Transverse colon (tissue), 4 donors: ENCODE results near the gene TMEM52. TPM values are rescaled to one million over a fixed set of nuclear protein-coding genes. Genes with fewer than 3 reads are reported as not detected.

ENCODE experiments used
- DNase-seq: peaks from one replicate; pipeline ENCODE4 v3.0.0-alpha.2; 2019
- H3K27ac ChIP-seq, 4 donors: fragments of 200-600 bp; sonication (generic); 2 replicates each; pipeline ENCODE4 v1.5.1; 2016 to 2018; ENCODE audit warnings: inconsistent platforms in 4 of 4
- H3K27me3 ChIP-seq: fragments of 200-600 bp; sonication (generic); 2 replicates; pipeline ENCODE4 v1.5.1; 2017; ENCODE audit warnings: inconsistent platforms
- H3K36me3 ChIP-seq, 4 donors: fragments of 200-600 bp; sonication (generic); 2 replicates each; pipeline ENCODE4 v1.5.1; 2017 to 2019; ENCODE audit warnings: inconsistent platforms in 4 of 4
- H3K4me1 ChIP-seq, 4 donors: fragments of 200-600 bp; sonication (generic); 2 replicates each; pipeline ENCODE4 v1.5.1; 2017 to 2020; ENCODE audit warnings: inconsistent platforms in 4 of 4
- H3K4me3 ChIP-seq, 4 donors: fragments of 200-600 bp; sonication (generic); 1 replicate in 1 of 4; 2 replicates in 3 of 4; pipeline versions ENCODE4 v1.5.1 to v1.6.1; 2017 to 2019; ENCODE audit warnings: inconsistent platforms in 4 of 4
- H3K9me3 ChIP-seq, 2 donors: fragments of 200-600 bp; sonication (generic); 2 replicates each; pipeline ENCODE4 v1.5.1; 2017 to 2019; ENCODE audit warnings: inconsistent platforms in 2 of 2
- CTCF ChIP-seq, 5 experiments: fragments of 200-600 bp in 3 of 5; fragments of 450-650 bp in 2 of 5; sonication (generic) in 3 of 5; IDR thresholded peaks; 1 replicate in 2 of 5; 2 replicates in 3 of 5; pipeline ENCODE4 v1.5.1; 2016 to 2017; ENCODE audit warnings: antibody characterized with exemption in 5 of 5, inconsistent platforms in 3 of 5, mild to moderate bottlenecking in 2 of 5, moderate library complexity in 1 of 5
- EP300 ChIP-seq: sonication (generic); formaldehyde crosslinking; IDR thresholded peaks from one replicate; pipeline ENCODE4 v1.6.1; 2017; ENCODE audit warnings: antibody characterized with exemption, low read depth
- POLR2A ChIP-seq: fragments of 450-650 bp; IDR thresholded peaks from one replicate; pipeline ENCODE4 v1.6.1; 2016; ENCODE audit warnings: antibody characterized with exemption, mild to moderate bottlenecking, moderate library complexity
- POLR2AphosphoS5 ChIP-seq, 3 donors: sonication (generic); formaldehyde crosslinking; IDR thresholded peaks; one replicate each; pipeline ENCODE4 v1.6.1; 2016; ENCODE audit warnings: antibody characterized with exemption in 3 of 3
- WGBS, 2 donors: methylation state at CpG; one replicate each; pipeline ENCODE4 v1.1.5; 2018; ENCODE audit warnings: low coverage in 1 of 2; 5-methylcytosine and 5-hydroxymethylcytosine counted together
- in situ Hi-C, 4 donors: fragments of 200-750 bp; cut with MboI; loops; one replicate each; pipeline versions ENCODE4 v1.15.0 to v1.15.1; 2017; ENCODE audit warnings: low sequenced_read_pairs in 3 of 4, low pct_ligation_motif_present in 1 of 4, low pct_unique_long_range_greater_than_20kb in 1 of 4
- intact Hi-C: fragments of 100-400 bp; cut with DNase I; formaldehyde crosslinking; loops from one replicate; pipeline ENCODE4 v1.15.1; 2023; ENCODE audit warnings: low total_unique reads
- total RNA-seq, 4 donors: library from RNA; depleted of rRNA; stranded (reverse); fragments of >200 nt; gene quantifications; one replicate each; pipeline ENCODE4 v1.1.0, GENCODE V29; 2016

TMEM52 gene
- total RNA-seq, 4 donors from 2014 or later = 5.2 to 9.5 (median 5.3) TPM; not detected in 1

- 0 to 12% methylated on average over 9 to 13 of the region's 15 CpGs for WGBS, 2 donors
- TF ChIP-seq EP300 = no peak
- peak in 1 of 3 donors; percentile 20 for TF ChIP-seq POLR2AphosphoS5 (IDR thresholded peaks at IDR 0.05)
- TF ChIP-seq CTCF (IDR thresholded peaks at IDR 0.05) = peak; percentile 85 to 96 (median 92)
- TF ChIP-seq POLR2A = no peak
- in situ Hi-C loops (loop anchor here in 2 of 4 donors (10.0 kb wide), 2 partner anchors 62 to 122 kb away; no protein-coding TSS in a partner anchor), intact Hi-C loops (loop anchor here (5.0 kb wide), 1 partner anchor 124 kb away; no protein-coding TSS in a partner anchor)
- H3K9me3 ChIP-seq = no peaks in the 10 kb centered on the region
- H3K27ac ChIP-seq = peak overlapping the region in 3 of 4 donors; percentile 0 to 13 (median 1)
- DNase-seq = peak; percentile 89
- H3K4me1 ChIP-seq = peaks cover 10 to 25% (median 20%) of the 10 kb centered on the region in 4 donors
- H3K27me3 ChIP-seq = no peaks in the 10 kb centered on the region
- no peaks in the 10 kb centered on the region for H3K36me3 ChIP-seq
- no peak overlapping the region for H3K4me3 ChIP-seq
Measured at GRCh38 chr1:1906185-1907097, 12.6 kb downstream of the TMEM52 start.

- TF ChIP-seq POLR2A (no peak), POLR2AphosphoS5 (IDR thresholded peaks at IDR 0.05) (no peak), CTCF (IDR thresholded peaks at IDR 0.05) (no peak), EP300 (no peak)
- H3K4me1 ChIP-seq = peaks cover 5 to 15% (median 11%) of the 10 kb centered on the region in 4 donors
- intact Hi-C loops = no loop called here
- H3K9me3 ChIP-seq = no peaks in the 10 kb centered on the region
- H3K27ac ChIP-seq = no peak overlapping the region
- WGBS, 2 donors = 94 to 97% methylated on average over 10 to 12 of the region's 12 CpGs
- no peak overlapping the region for H3K4me3 ChIP-seq
- no peak for DNase-seq
- in situ Hi-C loops = loop anchor here in 2 of 4 donors (10.0 kb wide), 2 partner anchors 58 to 118 kb away; no protein-coding TSS in a partner anchor
- no peaks in the 10 kb centered on the region for H3K36me3 ChIP-seq
- no peaks in the 10 kb centered on the region for H3K27me3 ChIP-seq
Measured at GRCh38 chr1:1903224-1903623, 15.9 kb downstream of the TMEM52 start.

GRCh38 chr1:1901641-1902294, 17.3 kb downstream of the TMEM52 start:
- H3K4me1 ChIP-seq = peaks cover 0 to 10% (median 4%) of the 10 kb centered on the region in 4 donors
- no peak for DNase-seq
- no peak for TF ChIP-seq CTCF (IDR thresholded peaks at IDR 0.05)
- TF ChIP-seq POLR2AphosphoS5 (IDR thresholded peaks at IDR 0.05) = no peak
- TF ChIP-seq POLR2A = no peak
- no peak for TF ChIP-seq EP300
- intact Hi-C loops = no loop called here
- H3K27ac ChIP-seq = no peak overlapping the region
- no peaks in the 10 kb centered on the region for H3K27me3 ChIP-seq
- H3K36me3 ChIP-seq = no peaks in the 10 kb centered on the region
- in situ Hi-C loops = loop anchor here in 2 of 4 donors (10.0 kb wide), 2 partner anchors 57 to 117 kb away; no protein-coding TSS in a partner anchor
- H3K4me3 ChIP-seq = no peak overlapping the region
- H3K9me3 ChIP-seq = no peaks in the 10 kb centered on the region
- 54 to 80% methylated on average over 1 to 8 of the region's 13 CpGs for WGBS, 2 donors
